ENCODE results near the gene SEMA5B. TPM values are rescaled to one million over a fixed set of nuclear protein-coding genes. Genes with fewer than 3 reads are reported as not detected.

SEMA5B gene
- total RNA-seq, 1 experiment from 2014 or later = 0.04 TPM

DNA sequence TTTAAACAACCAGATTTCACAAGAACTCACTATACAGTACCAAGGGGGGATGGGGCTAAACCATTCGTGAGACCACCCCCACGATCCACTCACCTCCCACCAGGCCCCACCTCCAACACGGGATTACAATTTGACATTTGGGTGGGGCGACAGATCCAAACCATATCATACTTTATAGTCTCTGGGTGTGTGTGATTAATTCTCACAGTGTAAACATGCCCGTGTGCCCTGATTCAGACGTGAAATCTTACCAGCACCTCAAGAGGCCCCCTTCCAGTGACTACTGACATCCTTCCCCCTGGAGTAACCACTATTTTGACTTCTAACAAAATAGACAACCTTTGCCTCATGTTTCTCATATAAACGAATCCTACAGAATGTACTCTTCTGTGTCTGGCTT lies 34.3 kb upstream of the SEMA5B start:
- peaks cover 9% of the 10 kb centered on the region for H3K27me3 ChIP-seq (ENCODE audit: low read length)
- H3F3A ChIP-seq (ENCODE audit: low read length, unreplicated experiment) = no peaks in the 10 kb centered on the region
- H3K4me1 ChIP-seq (ENCODE audit: insufficient read depth, low read length) = no peaks in the 10 kb centered on the region; the same call in 1 of the 2 replicates
- ChIA-PET CTCF (no interaction called here), POLR2A (ENCODE audit: unreplicated experiment) (no interaction called here)
- H3K9me2 ChIP-seq (replicated peaks; ENCODE audit: low read length) = no peaks in the 10 kb centered on the region
- H3K27ac ChIP-seq (ENCODE audit: low read length) = no peak overlapping the region
- DNase-seq (no peak), ATAC-seq (no peak)
- no peak overlapping the region for H3K4me3 ChIP-seq (ENCODE audit: low read length)
- no peak overlapping the region for H2AFZ ChIP-seq (ENCODE audit: low read length)
- no peaks in the 10 kb centered on the region for H3K36me3 ChIP-seq (ENCODE audit: low read depth, low read length)
- no peak for TF ChIP-seq EZH2phosphoT487 (IDR thresholded peaks at IDR 0.05; ENCODE audit: borderline replicate concordance, low read length)
- TF ChIP-seq, protein P1, sequence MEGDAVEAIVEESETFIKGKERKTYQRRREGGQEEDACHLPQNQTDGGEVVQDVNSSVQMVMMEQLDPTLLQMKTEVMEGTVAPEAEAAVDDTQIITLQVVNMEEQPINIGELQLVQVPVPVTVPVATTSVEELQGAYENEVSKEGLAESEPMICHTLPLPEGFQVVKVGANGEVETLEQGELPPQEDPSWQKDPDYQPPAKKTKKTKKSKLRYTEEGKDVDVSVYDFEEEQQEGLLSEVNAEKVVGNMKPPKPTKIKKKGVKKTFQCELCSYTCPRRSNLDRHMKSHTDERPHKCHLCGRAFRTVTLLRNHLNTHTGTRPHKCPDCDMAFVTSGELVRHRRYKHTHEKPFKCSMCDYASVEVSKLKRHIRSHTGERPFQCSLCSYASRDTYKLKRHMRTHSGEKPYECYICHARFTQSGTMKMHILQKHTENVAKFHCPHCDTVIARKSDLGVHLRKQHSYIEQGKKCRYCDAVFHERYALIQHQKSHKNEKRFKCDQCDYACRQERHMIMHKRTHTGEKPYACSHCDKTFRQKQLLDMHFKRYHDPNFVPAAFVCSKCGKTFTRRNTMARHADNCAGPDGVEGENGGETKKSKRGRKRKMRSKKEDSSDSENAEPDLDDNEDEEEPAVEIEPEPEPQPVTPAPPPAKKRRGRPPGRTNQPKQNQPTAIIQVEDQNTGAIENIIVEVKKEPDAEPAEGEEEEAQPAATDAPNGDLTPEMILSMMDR (conservative IDR thresholded peaks at IDR 0.05; ENCODE audit: low read depth, low read length) = no peak
- no peak for TF ChIP-seq EZH2 (IDR thresholded peaks at IDR 0.05; ENCODE audit: low read length, unreplicated experiment)
- H3K9ac ChIP-seq (ENCODE audit: low read length) = no peak overlapping the region
- no peak overlapping the region for H3K4me2 ChIP-seq (ENCODE audit: low read length)
- no peaks in the 10 kb centered on the region for H3K79me2 ChIP-seq (ENCODE audit: low read length)
- no TSS peak for BruUV-seq (replicated peaks)
- H3K9me3 ChIP-seq (ENCODE audit: low read length) = no peaks in the 10 kb centered on the region
- intact Hi-C loops (cut with micrococcal nuclease) = no loop called here
- H4K20me1 ChIP-seq (ENCODE audit: low read length) = no peaks in the 10 kb centered on the region

DNA sequence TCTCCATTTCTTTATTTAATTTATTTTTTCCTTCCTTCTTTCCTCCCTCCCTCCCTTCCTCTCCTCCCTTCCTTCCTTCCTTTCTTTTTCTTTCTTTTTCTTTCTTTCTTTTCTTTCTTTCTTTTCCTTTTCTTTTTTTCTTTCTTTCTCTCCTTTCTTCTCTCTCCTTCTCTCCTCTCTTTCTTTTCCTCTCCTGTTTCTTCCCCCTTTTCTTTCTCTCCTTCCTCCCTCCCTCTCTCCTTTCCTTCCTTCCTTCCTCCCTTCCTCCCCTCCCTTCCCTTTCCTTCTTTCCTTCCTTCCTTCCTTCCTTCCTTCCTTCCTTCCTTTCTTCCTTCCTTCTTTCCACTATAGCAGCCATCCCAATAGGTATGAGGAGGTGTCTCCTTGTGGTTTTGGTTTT lies 32.5 kb upstream of the SEMA5B start:
- no peak overlapping the region for H3K9ac ChIP-seq (ENCODE audit: low read length)
- H2AFZ ChIP-seq (ENCODE audit: low read length) = no peak overlapping the region
- H4K20me1 ChIP-seq (ENCODE audit: low read length) = no peaks in the 10 kb centered on the region
- H3K9me3 ChIP-seq (ENCODE audit: low read length) = no peaks in the 10 kb centered on the region
- ChIA-PET POLR2A (ENCODE audit: unreplicated experiment) (no interaction called here), CTCF (no interaction called here)
- H3K27ac ChIP-seq (ENCODE audit: low read length) = no peak overlapping the region
- ATAC-seq (no peak), DNase-seq (no peak)
- H3K4me3 ChIP-seq (ENCODE audit: low read length) = no peak overlapping the region
- H3K4me1 ChIP-seq (ENCODE audit: insufficient read depth, low read length) = no peaks in the 10 kb centered on the region
- no peaks in the 10 kb centered on the region for H3F3A ChIP-seq (ENCODE audit: low read length, unreplicated experiment)
- H3K4me2 ChIP-seq (ENCODE audit: low read length) = no peak overlapping the region
- no peaks in the 10 kb centered on the region for H3K79me2 ChIP-seq (ENCODE audit: low read length)
- TF ChIP-seq EZH2 (IDR thresholded peaks at IDR 0.05; ENCODE audit: low read length, unreplicated experiment) (no peak), EZH2phosphoT487 (IDR thresholded peaks at IDR 0.05; ENCODE audit: borderline replicate concordance, low read length) (no peak)
- TF ChIP-seq, protein P1 (conservative IDR thresholded peaks at IDR 0.05; ENCODE audit: low read depth, low read length) = no peak
- no peaks in the 10 kb centered on the region for H3K9me2 ChIP-seq (replicated peaks; ENCODE audit: low read length)
- no TSS peak for BruUV-seq (replicated peaks)
- H3K27me3 ChIP-seq (ENCODE audit: low read length) = peaks cover 9% of the 10 kb centered on the region
- intact Hi-C loops (cut with micrococcal nuclease) = no loop called here
- no peaks in the 10 kb centered on the region for H3K36me3 ChIP-seq (ENCODE audit: low read depth, low read length)

DNA sequence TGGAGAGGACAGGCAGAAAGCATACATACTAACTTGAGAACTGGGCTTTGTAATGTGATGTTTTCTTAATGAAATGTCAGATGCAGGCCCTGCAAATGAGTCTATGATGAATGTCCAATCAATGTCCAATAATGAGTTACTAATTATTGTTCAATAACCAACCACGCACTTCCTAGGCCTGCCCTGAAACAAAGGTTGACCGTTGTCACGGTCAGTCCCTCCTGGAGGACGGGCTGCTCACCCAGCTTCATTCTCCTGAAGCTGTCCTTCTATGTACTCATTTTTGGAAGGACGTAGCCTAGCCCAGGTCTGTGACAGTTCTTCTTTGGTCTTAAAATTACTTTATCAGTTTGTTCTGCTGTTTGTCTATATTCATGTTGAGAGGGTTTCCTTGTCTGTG lies 30.9 kb upstream of the SEMA5B start:
- H3K27ac ChIP-seq (ENCODE audit: low read length) = no peak overlapping the region
- CTCF ChIA-PET = no interaction called here
- no peaks in the 10 kb centered on the region for H4K20me1 ChIP-seq (ENCODE audit: low read length)
- no peaks in the 10 kb centered on the region for H3K4me1 ChIP-seq (ENCODE audit: insufficient read depth, low read length)
- H3K27me3 ChIP-seq (ENCODE audit: low read length) = peaks cover 15% of the 10 kb centered on the region
- H3K4me3 ChIP-seq (ENCODE audit: low read length) = no peak overlapping the region
- no peak overlapping the region for H2AFZ ChIP-seq (ENCODE audit: low read length)
- ATAC-seq (no peak), DNase-seq (no peak)
- no peaks in the 10 kb centered on the region for H3K36me3 ChIP-seq (ENCODE audit: low read depth, low read length)
- TF ChIP-seq EZH2phosphoT487 (IDR thresholded peaks at IDR 0.05; ENCODE audit: borderline replicate concordance, low read length) = no peak
- H3K4me2 ChIP-seq (ENCODE audit: low read length) = no peak overlapping the region
- H3K9me3 ChIP-seq (ENCODE audit: low read length) = no peaks in the 10 kb centered on the region
- H3K9me2 ChIP-seq (replicated peaks; ENCODE audit: low read length) = no peaks in the 10 kb centered on the region
- intact Hi-C loops (cut with micrococcal nuclease) = no loop called here
- no TSS peak for BruUV-seq (replicated peaks)
- no peaks in the 10 kb centered on the region for H3F3A ChIP-seq (ENCODE audit: low read length, unreplicated experiment)
- no peaks in the 10 kb centered on the region for H3K79me2 ChIP-seq (ENCODE audit: low read length)
- H3K9ac ChIP-seq (ENCODE audit: low read length) = no peak overlapping the region
- POLR2A ChIA-PET (ENCODE audit: unreplicated experiment) = no interaction called here

Measured in PC-3 (cell line).